AG08396 (cell line): ENCODE measurements around the gene FAM13A.
A peak's percentile ranks its signal among the peaks of the same experiment; 100 is the strongest.

Experiments
- DNase-seq: peaks from one replicate; pipeline ENCODE4 v3.0.0; 2012; ENCODE audit warnings: low spot score, mixed read lengths

The FAM13A gene

DNA sequence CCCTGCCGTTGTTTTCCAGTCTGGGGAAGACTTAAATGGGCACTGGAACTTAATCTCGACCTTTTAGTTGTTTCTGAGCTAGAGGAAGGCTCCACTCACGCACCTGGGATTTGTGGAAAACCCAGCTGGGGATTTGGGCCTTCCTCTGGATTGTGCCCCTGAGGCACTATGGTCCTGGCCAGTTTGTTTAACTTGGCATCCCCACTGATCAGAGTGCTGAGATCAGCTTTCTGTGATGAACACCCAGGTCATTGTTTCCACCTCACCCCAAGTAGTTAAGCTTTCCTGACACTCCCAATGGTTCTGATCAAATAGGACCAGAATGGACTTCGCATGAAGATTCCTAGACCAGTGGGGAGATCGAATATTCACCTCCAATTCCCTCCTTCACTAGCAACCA, 338.9 kb downstream of the FAM13A start:
- DNase-seq: no peak

DNA sequence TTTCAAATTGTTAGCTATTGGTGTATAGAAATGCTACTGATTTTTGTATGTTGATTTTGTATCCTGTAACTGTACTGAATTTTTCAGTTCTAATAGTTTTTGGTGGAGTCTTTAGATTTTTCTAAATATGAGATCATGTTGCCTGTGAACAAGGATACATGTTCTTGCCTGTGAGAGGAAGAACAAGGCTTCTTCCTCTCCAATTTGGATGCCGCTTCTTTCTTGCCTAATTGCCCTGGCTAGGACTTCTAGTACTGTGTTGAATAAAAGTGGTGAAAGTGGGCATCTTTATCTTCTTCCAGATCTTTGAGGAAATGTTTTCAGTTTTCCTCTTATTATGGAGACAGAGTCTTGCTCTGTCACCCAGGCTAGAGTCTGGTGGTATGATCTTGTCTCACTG, 343.2 kb downstream of the FAM13A start:
- no peak for DNase-seq

DNA sequence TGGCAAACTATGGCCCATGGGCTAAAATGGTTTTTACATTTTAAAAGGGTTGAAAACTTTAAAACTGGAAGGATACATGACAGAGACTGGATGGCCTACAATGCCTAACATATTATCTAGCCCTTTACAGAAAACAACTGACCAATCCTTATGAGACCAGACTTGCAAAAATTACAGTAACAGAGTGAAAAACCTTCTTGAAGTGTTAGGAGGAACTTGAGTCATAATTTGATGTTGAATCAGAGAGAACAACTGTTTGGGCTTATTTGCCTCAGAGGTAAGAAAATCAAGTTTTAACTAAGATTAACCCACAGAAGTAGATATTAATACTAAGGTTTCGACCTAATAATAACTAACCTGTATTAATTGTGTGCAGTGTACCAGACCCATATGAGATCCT, 347.0 kb downstream of the FAM13A start:
- DNase-seq: no peak

DNA sequence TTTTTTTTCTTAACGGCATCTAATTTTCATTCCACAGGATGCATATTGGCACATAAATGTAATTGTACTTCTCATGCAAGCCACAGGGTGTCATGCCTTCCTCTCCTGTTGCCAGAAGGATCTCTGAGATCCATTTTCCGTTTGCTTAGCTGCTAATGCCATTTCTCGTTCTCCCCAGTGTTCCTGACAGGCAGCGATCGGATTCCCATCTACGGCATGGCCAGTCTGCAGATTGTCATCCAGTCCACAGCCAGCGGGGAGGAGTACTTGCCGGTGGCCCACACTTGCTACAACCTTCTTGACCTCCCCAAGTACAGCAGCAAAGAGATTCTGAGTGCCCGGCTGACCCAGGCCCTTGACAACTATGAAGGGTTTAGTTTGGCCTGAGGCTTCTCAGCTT, 350.4 kb downstream of the FAM13A start:
- peak; percentile 49 for DNase-seq

DNA sequence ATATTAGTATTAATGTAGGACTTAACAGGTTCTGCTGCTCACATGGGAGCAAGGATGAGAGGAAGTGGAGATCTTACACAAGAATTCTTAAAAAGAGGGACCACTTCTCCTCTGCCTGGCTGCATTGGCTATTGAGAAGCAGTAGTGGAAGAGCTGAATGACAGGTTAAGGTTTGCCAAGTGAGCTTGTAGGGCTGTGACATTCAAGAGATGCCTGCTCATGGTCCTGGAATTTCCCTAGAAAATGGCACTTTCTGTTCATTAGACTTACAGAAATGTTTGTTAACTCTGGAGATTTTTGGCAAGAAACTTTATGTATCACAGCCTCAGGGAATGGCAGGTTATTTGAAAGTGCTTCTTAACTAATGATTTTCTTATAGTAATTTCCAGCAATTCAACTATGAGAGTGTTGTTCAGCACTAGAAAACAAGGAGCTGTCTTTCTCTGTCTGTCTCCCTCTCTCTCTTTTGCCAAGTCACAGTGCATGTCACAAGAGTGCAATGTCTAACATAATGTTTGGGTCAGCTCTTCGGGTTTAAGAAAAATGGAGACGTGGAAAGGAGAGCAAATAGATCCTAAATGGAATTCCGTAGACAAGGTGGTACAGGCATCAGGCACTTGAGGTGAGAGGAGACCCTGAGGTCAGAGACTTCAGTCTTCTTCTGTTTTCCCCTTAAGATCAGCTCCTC, 351.0 kb downstream of the FAM13A start:
- DNase-seq: peak; percentile 56

DNA sequence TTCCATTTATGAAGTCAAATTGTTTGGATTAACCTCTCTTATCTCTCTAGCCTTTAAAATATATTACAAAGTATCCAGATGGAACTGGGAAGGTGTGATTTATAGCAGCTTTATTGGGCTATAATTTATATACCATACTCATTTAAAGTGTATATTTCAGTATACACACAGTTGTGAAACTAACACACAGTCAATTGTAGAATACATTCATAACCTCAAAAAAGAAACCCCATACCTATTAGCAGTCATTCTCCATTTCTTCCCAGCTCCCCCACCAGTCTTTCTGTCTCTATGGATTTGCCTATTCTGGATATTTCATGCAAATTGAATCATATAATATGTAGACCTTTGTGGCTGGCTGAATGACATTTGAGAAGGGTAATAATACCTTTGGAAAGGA, 351.8 kb downstream of the FAM13A start:
- DNase-seq: no peak

DNA sequence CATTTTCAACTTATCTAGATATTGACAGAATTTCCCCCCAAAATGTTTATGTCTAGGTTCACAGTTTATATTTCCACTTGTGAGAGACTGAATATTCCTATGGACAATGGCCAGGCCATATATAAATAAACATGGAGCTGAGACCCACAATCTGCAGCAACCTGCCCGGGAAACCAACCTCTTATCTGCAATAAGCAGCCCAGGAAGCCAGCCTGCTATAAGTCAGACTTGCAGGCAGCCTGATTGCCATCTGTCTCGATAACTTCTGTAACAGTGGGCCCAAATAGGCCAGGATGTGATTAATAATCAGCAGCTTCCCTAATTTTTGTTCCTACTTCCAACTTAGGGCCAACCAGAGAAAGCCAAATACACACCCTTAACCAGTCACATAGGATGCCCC, 354.2 kb downstream of the FAM13A start:
- DNase-seq: no peak

DNA sequence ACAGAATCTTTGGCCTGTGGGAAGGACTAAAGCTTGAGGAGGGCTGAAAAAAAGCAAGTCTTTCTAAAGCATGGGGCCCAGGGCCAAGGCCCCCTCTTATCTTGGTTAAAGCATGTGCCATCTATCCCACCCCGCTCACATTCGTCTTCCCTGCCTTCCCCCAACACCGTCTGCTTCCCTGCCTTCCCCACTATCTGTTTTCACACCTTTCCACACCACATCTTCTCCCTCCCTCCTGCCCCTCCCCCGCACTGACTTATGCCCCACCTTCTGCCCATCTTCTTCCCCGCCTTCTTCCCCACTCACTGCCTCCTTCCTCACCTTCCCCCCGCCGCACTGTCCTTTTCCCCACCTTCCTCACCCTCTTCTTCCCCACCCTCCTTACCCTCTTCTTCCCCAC, 358.5 kb downstream of the FAM13A start:
- no peak for DNase-seq

DNA sequence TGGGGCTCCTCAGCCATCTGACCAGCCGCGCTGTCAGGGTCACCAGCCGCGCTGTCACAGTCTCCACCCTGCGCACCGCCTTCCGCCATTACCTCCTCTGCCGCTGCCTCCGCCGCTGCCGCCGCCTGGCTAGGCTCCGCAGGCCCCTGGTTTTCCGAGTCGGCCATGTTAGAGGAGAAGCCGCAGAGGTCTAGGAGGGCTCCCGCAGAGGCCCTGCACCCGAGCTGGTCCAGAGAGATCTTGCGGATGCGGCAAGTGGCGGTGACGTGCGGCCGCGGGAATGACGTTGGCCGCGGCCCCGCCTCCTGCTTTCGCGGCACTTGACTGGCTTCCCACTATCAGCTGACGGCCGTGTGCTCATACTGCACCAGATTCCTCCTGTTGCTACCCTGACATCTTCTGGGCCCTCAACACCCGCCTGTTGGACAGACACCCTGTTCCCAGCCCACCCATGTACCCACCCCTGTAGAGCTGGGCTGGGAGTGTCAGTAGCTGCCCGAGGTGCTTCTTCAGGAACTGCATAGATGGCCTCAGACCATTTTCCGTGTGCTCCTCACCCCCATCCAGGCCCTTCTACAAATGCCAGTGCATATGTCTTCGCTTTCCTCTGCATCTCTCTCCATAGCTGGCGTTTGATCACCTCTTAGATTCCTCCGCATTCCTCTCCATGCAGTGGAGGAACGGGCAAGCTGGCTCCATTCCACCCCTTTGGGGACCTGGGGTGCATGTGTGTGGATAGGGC, 359.2 kb downstream of the FAM13A start, which contains the start of gene NAP1L5:
TSS of gene NAP1L5 (minus strand) at position 242 of the 742 bp plus-strand sequence. CDS start at position 167, 75 bp downstream.
- DNase-seq: peak; percentile 72

DNA sequence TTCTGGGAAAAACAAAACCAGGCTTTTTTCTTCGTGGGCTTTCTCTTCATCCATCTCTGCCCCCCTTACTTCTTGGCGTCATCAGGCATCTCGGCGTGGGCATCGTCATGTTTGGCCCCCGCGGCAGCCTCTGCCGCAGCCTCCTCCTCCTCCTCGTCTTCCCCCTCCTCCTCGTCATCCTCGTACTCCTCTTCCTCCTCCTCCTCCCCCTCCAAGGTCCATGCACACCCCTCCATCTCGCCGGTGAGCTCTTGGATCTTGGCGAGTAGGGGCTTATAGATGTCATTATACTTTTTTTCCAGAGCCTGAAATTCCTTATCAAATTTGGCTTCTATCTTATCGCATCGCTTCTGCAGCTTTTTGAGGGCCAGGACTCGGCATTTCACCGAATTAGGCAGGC, 359.8 kb downstream of the FAM13A start:
- peak; percentile 12 for DNase-seq

DNA sequence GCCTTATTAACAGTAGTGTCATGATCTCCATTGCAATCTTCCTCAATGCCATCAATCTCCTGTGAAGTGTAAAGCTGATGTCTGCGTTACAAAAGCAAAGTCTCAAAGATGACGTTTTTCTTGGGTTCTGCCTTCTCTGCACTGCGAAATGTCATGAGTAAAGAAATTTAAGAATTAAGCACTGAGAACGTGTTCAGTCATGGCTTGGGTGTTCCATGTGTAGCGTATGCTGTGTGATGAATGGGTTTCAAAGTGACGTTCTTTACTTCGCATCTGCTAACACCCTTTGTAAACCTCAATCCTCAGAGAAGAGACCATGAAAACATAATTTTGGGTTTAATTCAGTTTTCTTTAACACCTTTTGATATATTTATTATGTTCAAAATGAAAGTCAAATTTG, 360.4 kb downstream of the FAM13A start:
- DNase-seq: no peak

DNA sequence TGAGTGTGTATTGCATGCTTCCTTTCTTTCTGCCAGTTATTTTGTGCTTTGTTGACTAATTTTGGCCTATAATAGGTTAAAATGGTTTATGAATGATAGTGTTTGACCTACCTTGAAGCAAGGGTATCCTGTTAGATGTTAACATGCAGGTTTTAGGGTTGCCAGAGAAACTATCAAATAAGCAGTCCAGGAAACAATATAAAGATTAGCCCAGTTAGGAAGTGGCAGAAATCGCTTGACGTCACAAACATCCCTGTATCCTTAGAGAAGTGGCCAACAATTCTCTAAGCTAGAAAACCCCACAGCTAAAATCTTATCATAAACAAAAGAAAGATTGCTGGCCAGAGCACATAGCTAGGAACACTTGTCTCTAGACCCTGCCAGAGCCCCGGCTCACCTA, 363.2 kb downstream of the FAM13A start:
- no peak for DNase-seq

DNA sequence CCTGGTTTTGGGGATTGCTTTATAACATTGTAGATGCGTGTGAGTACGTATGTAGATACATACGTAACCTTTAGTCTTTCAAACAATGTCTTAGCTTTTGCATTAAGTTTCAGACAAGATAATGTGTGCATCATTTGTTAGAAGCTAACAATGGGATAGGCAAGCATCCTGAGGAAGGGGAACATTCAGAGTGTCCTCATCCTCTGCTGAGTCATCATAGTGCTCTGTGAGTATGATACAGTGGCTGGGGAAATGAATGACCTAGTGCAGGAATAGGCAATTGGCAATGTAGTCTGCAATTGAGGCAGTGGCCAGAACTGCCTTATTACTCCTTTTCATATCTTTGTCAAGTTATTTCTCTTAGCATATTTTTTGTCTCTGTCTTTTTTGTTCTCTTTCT, 366.6 kb downstream of the FAM13A start:
- DNase-seq: no peak

DNA sequence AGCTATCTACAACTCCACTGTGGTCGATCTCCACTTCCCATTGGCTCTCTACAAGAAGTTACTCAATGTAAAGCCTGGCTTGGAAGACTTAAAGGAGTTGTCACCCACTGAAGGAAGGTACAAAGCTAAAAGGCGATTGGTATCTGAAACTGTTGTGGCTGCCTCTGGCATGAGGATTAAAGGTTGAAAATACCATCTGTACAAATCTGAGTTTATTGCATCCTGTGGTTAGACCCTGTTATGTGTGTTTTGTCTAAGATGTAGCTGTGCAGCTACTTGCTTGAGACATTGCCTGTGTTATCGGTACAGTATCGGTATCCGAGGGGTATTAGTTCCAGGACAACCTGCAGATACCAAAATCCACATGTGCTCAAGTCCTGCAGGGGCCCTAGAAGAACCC, 375.8 kb downstream of the FAM13A start:
- DNase-seq: no peak
